KBM-7 (cell line): ENCODE data around the gene BEND2.
A peak's percentile ranks its signal among the peaks of the same experiment; 100 is the strongest.
"Not testable (repeated sequence)": the region's sequence is repeated elsewhere in the genome, so short reads cannot be mapped to it uniquely, and the experiment has no call there.

Experiments
- DNase-seq: peaks from one replicate; pipeline ENCODE4 v3.0.0-alpha.2; 2015
- in situ Hi-C: fragments of 300-500 bp; cut with MboI; formaldehyde crosslinking; loops from 2 replicates; pipeline ENCODE4 v1.14.3; 2020; ENCODE audit warnings: low sequenced_read_pairs, low pct_unique_long_range_greater_than_20kb, mixed read lengths

BEND2 gene

DNA sequence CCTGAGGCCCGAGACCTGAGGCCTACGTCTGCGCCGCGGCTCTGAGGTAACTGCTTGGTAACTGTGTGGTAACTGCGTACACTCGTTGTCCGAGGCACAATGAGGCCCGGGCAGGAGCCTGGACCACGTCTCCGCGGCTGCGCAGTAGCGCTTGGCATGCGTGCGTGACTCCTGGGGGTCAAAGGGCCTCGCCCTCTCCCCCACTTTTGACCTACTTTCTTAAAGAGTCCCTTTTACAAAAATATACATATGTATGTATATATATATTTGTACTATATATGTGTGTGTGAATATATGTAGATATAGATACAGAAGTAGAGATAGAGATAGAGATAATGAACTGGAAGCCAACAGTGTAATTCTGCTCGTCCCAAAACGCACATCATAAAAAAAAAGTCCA is at the start of gene BEND2:
TSS of gene BEND2 (minus strand) at position 101 of the 400 bp plus-strand sequence. CDS start 136 bp downstream, outside the sequence.
- DNase-seq: no peak
- in situ Hi-C loops: no loop called here

- in situ Hi-C loops: no loop called here
- no peak for DNase-seq
Observed at GRCh38 chrX:18255059-18255458, 34.4 kb upstream of the BEND2 start.

GRCh38 chrX:18252644-18253359 is 32.1 kb upstream of the BEND2 start:
- in situ Hi-C loops: no loop called here
- DNase-seq: no peak

DNA sequence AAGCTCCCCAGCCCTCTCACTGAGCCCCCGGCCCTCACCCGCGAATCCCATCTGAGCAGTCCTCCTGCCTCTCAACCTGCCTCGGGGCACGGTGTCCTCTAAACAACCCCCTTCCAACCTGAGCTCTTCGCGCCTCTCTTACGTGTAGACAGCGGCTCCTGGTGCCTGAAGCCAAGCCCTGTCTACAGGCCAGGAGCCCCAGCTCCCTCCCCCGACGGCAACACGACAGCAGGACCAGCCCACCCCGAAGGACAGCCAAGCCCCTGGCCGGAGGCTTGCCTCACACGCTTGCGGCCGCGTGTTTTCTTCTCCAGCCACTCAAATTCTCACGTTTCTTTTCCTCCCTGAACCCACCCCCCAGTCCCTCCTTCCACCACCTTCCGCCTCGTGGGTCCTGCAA is 9.0 kb upstream of the BEND2 start:
- DNase-seq, in situ Hi-C loops: not testable (repeated sequence)

GRCh38 chrX:18228069-18228468 is 7.4 kb upstream of the BEND2 start:
- in situ Hi-C loops: no loop called here
- no peak for DNase-seq

DNA sequence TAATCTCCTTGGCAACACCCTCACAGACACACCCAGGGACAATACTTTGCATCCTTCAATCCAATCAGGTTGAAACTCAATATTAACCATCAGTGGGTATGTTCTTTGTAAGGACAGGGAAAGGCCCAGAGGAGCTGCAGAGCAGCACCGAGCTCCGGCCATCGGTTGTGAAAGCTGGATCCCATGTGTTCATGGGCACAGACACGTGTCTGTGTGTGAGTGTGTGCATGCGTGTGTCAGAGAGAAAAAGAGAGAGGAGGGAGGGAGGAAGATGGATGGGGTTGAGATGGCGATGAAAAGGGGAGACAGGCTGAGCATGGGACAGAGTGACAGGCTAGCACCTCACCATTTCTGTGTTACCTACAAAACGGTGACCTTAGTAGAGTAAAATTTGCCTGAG is 6.8 kb upstream of the BEND2 start:
- in situ Hi-C loops: no loop called here
- no peak for DNase-seq

DNA sequence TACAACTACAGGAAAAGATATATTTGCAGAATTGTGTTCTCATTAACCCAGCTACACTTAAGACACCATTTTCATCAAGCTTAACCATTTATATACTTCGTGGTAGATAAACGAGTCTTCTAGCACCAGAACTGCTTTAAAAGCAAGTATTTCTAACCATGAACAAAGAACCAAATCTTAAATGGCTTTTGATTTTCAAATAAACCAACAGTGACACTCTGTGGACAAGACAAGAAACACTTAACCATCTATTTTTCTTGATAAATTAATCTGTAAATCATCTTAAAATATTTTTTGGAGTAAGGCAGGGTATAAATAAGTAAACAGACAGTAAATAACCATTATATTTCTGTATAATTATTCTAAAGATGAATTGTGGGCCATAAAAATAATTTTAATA is 10.2 kb downstream of the BEND2 start:
- in situ Hi-C loops: no loop called here
- peak; percentile 11 for DNase-seq

DNA sequence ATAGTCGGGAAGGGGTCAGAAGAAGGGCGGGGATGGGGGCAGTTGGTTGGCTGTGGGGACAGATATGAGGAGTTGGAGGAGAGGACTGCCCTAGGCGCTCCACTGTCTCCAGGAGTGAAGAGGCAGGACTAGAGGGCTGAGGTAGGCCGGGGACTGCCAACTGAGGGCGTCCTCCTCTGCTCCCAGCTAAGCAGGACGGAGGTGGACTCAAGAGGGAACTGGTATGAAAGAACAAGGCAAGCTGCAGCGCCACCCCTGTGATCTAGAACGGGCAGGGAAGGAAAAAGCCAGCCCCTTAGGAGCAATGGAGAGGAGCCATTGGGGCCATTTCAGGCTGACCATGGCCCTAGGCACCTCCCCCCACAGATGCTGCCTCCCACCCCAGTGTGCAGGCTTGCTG is 14.0 kb downstream of the BEND2 start:
- no peak for DNase-seq
- in situ Hi-C loops: no loop called here

GRCh38 chrX:18203631-18204030 is 17.1 kb downstream of the BEND2 start:
- DNase-seq: no peak

GRCh38 chrX:18194688-18195087 is 26.0 kb downstream of the BEND2 start:
- DNase-seq: no peak
- in situ Hi-C loops: no loop called here

More at GRCh38 chrX:18203631-18204030, 17.1 kb downstream of the BEND2 start:
- in situ Hi-C loops: no loop called here

DNA sequence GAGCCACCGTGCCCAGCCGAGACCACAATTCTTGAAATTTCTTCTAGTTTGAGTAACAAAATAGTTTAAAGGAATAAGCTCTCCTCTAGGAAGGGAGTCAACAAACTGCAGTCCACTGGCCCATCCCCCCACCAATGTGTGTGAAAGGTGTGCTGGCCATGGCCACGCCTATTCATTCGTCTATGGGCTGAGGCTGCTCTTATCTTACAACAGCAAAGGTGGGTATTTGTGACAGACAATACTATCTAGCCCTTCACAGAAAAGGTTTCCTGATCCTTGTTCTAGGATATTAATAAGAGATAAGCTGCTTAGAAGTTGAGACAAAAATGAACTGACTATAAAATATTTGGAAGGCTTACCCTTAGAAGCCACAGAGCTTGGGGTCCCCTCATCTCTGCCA is 41.2 kb downstream of the BEND2 start:
- in situ Hi-C loops: no loop called here
- DNase-seq: no peak

GRCh38 chrX:18174971-18175370 is 45.7 kb downstream of the BEND2 start:
- no peak for DNase-seq
- in situ Hi-C loops: no loop called here

- DNase-seq: no peak
- in situ Hi-C loops: no loop called here
Observed at GRCh38 chrX:18174209-18174608, 46.5 kb downstream of the BEND2 start.

DNA sequence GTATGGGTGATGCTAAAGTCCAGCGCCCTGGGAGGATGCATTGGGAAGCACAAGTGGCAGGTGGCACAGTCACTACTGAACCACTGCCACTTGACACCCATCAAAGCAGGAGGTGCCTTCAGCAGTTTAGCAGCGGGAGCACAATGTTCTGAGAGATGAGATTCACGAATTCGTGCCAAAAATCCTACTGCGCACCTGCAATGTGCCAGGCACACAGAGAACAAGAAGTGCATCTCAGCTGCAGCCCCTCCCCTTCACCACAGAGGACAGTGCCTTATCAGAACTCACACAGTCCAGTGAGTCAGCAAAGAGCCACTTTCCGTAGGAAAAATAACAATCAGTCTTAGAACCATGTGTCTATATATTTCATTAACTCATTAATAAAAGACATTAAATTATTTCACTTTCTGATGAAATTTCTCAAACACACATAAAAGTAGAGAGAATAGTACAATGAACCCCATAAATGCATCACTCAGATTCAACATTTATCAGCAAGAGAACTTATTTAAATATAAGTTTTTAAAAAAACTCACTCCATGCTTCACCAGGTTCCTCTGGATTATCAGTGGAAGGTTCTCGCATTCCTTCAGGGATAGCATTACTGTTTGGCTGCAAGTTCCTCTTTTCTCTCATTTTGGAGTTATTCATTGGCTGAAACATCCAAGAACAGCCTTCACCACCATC is 47.0 kb downstream of the BEND2 start:
- DNase-seq: no peak
- in situ Hi-C loops: no loop called here

DNA sequence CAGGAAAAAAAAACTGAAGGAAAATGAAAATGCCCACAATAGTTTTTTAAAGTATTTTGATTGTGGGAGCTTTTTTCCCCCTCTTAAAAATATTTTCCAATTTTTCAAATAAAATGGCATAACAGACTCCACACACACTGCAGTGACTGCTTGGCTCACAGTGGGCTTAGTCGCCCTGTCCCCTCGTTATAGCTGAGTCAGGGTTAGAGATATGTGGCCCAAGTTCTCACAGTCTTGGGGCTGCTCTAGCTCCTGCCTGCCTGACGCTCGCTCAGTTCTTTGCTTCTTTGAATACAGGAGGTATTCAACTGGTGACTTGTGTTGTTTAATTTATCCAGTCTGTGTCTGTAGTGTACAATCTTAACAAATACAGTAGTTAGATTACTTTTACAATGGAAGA is 47.7 kb downstream of the BEND2 start:
- no peak for DNase-seq
- in situ Hi-C loops: no loop called here

DNA sequence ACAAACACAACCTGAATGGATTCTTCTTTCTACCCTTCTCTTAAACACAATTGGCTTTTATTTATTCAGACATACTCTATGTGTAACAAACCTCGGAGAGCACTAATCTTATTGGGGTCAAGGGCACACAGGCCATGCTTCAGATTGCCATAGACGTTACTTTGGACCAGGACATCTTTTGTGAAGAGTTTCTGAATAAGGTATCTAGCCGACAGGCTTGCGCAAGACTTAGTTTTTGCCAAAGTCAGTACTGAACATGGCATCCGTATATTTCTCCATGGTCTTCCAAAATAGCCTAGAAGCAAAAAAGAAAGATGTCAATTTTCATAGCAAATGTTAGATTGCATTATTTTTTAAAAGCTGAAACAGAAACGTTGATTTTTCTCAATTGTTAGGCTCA is 49.8 kb downstream of the BEND2 start:
- DNase-seq: no peak
- in situ Hi-C loops: no loop called here

DNA sequence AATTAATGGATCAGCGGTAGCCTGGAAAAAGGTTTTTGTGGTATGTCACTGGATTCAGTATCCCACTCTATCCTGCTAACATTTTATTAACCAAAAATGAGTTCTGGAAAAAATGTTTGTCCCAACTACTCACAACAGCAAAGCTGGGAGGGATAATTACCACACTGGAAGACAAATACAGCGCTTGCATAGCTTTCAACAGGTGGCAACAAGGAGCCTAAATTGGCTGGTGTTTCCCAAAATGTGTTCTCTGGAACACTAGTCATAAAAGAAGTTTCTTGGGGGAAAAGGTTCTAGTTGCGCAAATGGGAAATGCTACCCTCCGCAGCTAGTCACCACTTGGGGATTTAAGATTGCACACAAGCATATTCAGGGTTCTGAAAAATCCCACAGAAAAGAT is 54.6 kb downstream of the BEND2 start:
- in situ Hi-C loops: no loop called here
- no peak for DNase-seq

DNA sequence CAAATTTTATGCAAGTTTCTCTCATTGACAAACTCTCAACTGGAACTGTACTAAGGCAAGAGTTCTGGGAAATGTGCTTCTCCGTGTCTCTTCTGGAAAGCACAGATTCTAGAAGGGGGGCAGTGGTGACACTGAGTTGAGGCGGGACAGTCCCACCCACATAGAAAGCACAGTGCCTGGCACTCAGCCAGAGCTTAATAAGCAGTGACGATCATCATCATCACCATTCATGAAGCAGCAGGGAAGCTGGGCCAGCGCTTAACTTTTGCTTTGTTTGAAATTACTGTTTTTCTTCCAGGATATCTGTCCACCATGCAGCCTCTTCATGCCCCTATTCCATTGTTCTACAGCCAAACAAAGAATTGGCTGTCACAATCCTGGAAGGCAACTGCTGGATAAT is 60.3 kb downstream of the BEND2 start:
- in situ Hi-C loops: no loop called here
- DNase-seq: no peak

DNA sequence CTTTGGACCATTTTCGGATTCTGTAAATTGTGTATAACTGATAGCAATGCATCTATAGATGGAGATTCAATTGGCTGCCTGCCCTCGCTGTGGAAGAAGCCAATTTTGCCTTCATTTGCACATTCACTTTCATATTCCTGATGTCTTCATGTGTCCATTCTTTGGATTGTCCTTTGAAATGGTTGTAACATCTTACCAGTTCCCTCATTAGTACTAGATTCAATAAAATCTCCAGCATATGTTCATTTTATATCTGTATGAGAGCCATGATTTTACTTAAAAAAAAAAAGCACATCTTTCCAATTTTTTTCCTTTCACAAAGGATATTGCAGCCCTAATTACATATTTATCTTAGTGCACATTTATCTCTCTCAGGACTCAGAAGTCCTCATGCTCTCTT is 61.7 kb downstream of the BEND2 start:
- in situ Hi-C loops: no loop called here
- no peak for DNase-seq

DNA sequence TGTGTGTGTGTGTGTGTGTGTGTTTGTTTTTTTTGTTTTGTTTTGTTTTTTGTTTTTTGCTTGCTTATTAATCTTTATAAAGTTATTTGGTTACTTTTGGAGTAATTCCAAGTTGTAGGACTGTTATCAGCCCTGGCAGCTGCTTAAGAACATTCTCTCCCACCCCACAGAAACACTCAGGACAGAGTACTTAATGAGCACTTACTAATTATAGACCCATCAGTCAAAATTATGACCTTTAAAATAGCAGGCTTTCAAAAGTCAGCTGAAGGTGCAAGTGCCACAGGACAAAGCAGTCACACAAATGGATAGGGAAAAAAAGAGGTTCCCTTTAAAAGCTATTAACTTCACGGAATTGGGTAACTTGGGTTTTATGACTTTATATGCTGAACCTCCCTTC is 69.0 kb downstream of the BEND2 start:
- DNase-seq: no peak
- in situ Hi-C loops: no loop called here

DNA sequence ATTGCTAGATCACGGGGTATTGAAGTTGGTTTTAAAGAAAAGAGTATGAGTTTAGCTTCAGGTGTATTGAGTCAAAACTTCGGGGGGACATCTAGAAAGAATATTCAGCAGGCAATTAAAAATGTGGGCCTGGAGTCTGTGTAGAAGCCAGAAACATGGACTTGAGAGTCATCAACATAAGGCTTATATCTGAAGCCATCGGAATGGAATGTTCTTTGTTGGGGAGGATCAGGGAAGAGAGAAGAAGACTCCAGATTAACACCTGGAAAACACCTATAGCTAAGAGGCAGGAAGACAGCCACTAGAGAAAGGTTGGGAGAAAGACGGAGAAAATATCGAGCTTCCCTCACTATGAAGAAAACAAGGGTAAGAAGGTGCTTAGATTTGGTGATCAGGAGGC is 69.5 kb downstream of the BEND2 start:
- in situ Hi-C loops: no loop called here
- no peak for DNase-seq
